Esophagus muscularis mucosa (tissue), 4 donors: Measurements from ENCODE around the gene DRAP1. TPM values are rescaled to one million over a fixed set of nuclear protein-coding genes. Genes with fewer than 3 reads are reported as not detected.

ENCODE experiments used
- DNase-seq: peaks from one replicate; pipeline ENCODE4 v3.0.0-alpha.2; 2017; ENCODE audit errors: extremely low spot score
- H3K27ac ChIP-seq, 4 donors: fragments of 200-600 bp; sonication (generic); replicated peaks in 1 of 4; 1 replicate in 3 of 4; 2 replicates in 1 of 4; pipeline ENCODE4 v1.5.1; 2016 to 2019; ENCODE audit warnings: mild to moderate bottlenecking in 1 of 4
- H3K27me3 ChIP-seq, 4 donors: fragments of 200-600 bp; sonication (generic); one replicate each; pipeline versions ENCODE4 v1.5.1 to v1.6.0; 2016 to 2019
- H3K36me3 ChIP-seq, 4 donors: fragments of 200-600 bp; sonication (generic); one replicate each; pipeline ENCODE4 v1.5.1; 2016 to 2019
- H3K4me1 ChIP-seq, 4 donors: fragments of 200-600 bp; sonication (generic); one replicate each; pipeline ENCODE4 v1.5.1; 2016 to 2019
- H3K4me3 ChIP-seq, 4 donors: fragments of 200-600 bp; sonication (generic); 1 replicate in 2 of 4; 2 replicates in 2 of 4; pipeline ENCODE4 v1.5.1; 2016 to 2019; ENCODE audit warnings: mild to moderate bottlenecking in 4 of 4, moderate library complexity in 1 of 4
- H3K9me3 ChIP-seq, 4 donors: fragments of 200-600 bp; sonication (generic); 1 replicate in 3 of 4; 2 replicates in 1 of 4; pipeline ENCODE4 v1.5.1; 2016 to 2019
- EP300 ChIP-seq: sonication (generic); formaldehyde crosslinking; IDR thresholded peaks from one replicate; pipeline ENCODE4 v1.6.1; 2017; ENCODE audit warnings: antibody characterized with exemption
- POLR2A ChIP-seq: fragments of 450-650 bp; IDR thresholded peaks from one replicate; pipeline ENCODE4 v1.6.1; 2017; ENCODE audit warnings: antibody characterized with exemption, moderate library complexity, mild to moderate bottlenecking, low read depth
- POLR2AphosphoS5 ChIP-seq, 2 donors: sonication (generic); formaldehyde crosslinking; IDR thresholded peaks; one replicate each; pipeline ENCODE4 v1.6.1; 2017; ENCODE audit warnings: antibody characterized with exemption in 2 of 2
- WGBS: methylation state at CpG from one replicate; pipeline ENCODE4 v1.1.5; 2018; 5-methylcytosine and 5-hydroxymethylcytosine counted together
- intact Hi-C: fragments of 100-400 bp; cut with DNase I; formaldehyde crosslinking; loops from one replicate; pipeline ENCODE4 v1.15.1; 2023
- total RNA-seq, 4 donors: library from RNA; depleted of rRNA; stranded (reverse); fragments of >200 nt; gene quantifications; one replicate each; pipeline versions ENCODE4 v1.1.0 to v1.2.1, GENCODE V29; 2016
- TF ChIP-seq, protein P1 (sequence below), 3 experiments: fragments of 200-600 bp in 2 of 3; fragments of 450-650 bp in 1 of 3; sonication (generic) in 2 of 3; IDR thresholded peaks; one replicate each; pipeline ENCODE4 v1.5.1; 2017 to 2019; ENCODE audit warnings: antibody characterized with exemption in 3 of 3, mild to moderate bottlenecking in 2 of 3, moderate library complexity in 1 of 3

Gene DRAP1
- total RNA-seq, 4 donors from 2014 or later, result 78.4 to 122 (median 101) TPM

- no peak overlapping the region for H3K4me3 ChIP-seq
- no peaks in the 10 kb centered on the region for H3K36me3 ChIP-seq
- intact Hi-C loops, result no loop called here
- no peak overlapping the region for H3K27ac ChIP-seq
- WGBS, result 76% methylated on average over 6 of the region's 6 CpGs
- no peaks in the 10 kb centered on the region for H3K9me3 ChIP-seq
- no peak for DNase-seq
- TF ChIP-seq, protein P1, sequence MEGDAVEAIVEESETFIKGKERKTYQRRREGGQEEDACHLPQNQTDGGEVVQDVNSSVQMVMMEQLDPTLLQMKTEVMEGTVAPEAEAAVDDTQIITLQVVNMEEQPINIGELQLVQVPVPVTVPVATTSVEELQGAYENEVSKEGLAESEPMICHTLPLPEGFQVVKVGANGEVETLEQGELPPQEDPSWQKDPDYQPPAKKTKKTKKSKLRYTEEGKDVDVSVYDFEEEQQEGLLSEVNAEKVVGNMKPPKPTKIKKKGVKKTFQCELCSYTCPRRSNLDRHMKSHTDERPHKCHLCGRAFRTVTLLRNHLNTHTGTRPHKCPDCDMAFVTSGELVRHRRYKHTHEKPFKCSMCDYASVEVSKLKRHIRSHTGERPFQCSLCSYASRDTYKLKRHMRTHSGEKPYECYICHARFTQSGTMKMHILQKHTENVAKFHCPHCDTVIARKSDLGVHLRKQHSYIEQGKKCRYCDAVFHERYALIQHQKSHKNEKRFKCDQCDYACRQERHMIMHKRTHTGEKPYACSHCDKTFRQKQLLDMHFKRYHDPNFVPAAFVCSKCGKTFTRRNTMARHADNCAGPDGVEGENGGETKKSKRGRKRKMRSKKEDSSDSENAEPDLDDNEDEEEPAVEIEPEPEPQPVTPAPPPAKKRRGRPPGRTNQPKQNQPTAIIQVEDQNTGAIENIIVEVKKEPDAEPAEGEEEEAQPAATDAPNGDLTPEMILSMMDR (IDR thresholded peaks at IDR 0.05), result no peak
- TF ChIP-seq POLR2AphosphoS5 (IDR thresholded peaks at IDR 0.05) (no peak), POLR2A (no peak), EP300 (no peak)
- H3K4me1 ChIP-seq, result no peaks in the 10 kb centered on the region
- peaks cover 0 to 46% (median 4%) of the 10 kb centered on the region in 4 donors for H3K27me3 ChIP-seq
These were observed 32.9 kb downstream of the DRAP1 start for GRCh38 chr11:65952052-65952521.

DNA sequence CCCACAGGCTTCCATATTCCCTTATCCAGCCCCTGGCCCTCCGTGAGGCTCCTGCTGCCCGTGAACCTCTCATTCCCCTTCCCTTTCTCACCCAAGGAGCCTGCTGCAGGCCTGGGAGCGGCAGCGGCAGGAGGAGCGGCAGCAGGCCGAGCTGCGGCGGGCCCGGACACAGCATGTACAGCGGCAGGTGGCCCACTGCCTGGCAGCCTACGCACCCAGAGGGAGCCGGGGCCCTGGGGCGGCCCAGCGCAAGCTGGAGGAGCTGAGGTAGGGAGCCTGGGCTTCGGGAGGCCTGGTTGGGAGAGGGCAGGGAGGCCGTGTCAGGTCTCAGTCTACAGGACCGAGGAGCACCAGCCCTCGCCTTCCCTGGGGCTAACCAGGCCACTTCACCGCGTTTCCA lies 34.2 kb downstream of the DRAP1 start:
- Histone ChIP-seq H3K9me3 (no peaks in the 10 kb centered on the region), H3K36me3 (no peaks in the 10 kb centered on the region), H3K4me3 (no peak overlapping the region), H3K27me3 (peaks cover 0 to 40% (median 4%) of the 10 kb centered on the region in 4 donors), H3K27ac (no peak overlapping the region), H3K4me1 (no peaks in the 10 kb centered on the region)
- DNase-seq, result no peak
- WGBS, result 89% methylated on average over 11 of the region's 20 CpGs
- intact Hi-C loops, result no loop called here
- TF ChIP-seq EP300, result no peak
- TF ChIP-seq, protein P1 (IDR thresholded peaks at IDR 0.05), result no peak

DNA sequence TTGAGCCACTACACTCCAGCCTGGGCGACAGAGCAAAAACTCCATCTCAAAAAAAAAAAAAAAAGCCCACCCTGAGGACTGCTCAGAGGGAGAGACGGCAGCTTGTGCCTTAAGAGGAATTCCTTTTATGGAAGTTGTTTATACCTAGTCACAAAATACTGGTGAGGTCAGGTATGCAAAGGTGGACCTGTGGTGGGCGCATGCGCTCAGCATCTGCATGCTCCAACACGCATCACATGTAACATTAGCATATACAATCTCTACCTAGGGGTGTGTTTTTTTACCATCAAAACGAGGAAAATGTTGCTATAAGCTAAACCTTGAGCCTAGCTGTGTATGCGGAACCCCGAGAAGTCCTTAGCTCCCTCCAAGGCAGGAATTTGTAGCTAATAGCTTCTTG lies 35.5 kb downstream of the DRAP1 start:
- DNase-seq, result no peak
- Histone ChIP-seq H3K36me3 (no peaks in the 10 kb centered on the region), H3K9me3 (no peaks in the 10 kb centered on the region), H3K4me3 (no peak overlapping the region), H3K27me3 (peaks cover 0 to 43% (median 4%) of the 10 kb centered on the region in 4 donors), H3K27ac (no peak overlapping the region), H3K4me1 (no peaks in the 10 kb centered on the region)
- intact Hi-C loops, result loop anchor here (5.0 kb wide), 1 partner anchor 32 kb away; no protein-coding TSS in a partner anchor
- 59% methylated on average over 8 of the region's 8 CpGs for WGBS
- TF ChIP-seq POLR2AphosphoS5 (IDR thresholded peaks at IDR 0.05) (no peak), POLR2A (no peak), EP300 (no peak)
- TF ChIP-seq, protein P1 (IDR thresholded peaks at IDR 0.05), result no peak

DNA sequence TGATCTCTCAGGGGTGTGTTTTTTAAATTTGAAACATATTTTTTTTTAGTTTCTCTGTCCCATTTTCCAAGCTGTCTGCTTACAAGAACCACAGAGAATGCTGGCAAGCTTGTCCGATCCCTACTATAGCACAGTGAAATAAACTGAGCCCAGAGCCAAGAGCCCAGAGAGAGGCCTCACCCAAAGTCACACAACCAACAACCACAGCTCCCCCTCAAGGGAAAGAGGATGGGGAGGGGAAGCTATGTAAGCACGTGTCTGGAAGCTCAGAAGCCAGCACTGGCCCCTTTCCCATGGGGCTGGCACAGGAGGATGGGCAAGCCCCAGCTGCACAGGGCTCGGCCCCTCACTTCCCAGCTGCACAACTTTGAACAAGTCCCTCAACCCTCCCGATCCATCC lies 39.1 kb downstream of the DRAP1 start:
- Histone ChIP-seq H3K4me1 (peaks cover 15 to 21% (median 20%) of the 10 kb centered on the region in 4 donors), H3K9me3 (no peaks in the 10 kb centered on the region), H3K27ac (no peak overlapping the region), H3K36me3 (no peaks in the 10 kb centered on the region), H3K27me3 (peaks cover 0 to 43% (median 4%) of the 10 kb centered on the region in 4 donors), H3K4me3 (no peak overlapping the region)
- WGBS, result 62% methylated on average over 4 of the region's 4 CpGs
- intact Hi-C loops, result loop anchor here (5.0 kb wide), 1 partner anchor 36 kb away; no protein-coding TSS in a partner anchor
- DNase-seq, result no peak
- TF ChIP-seq, protein P1 (IDR thresholded peaks at IDR 0.05), result no peak
- no peak for TF ChIP-seq POLR2A
- TF ChIP-seq POLR2AphosphoS5 (IDR thresholded peaks at IDR 0.05), result no peak
- TF ChIP-seq EP300, result no peak
